ENCODE results near the gene UGCG. TPM values are rescaled to one million over a fixed set of nuclear protein-coding genes. Genes with fewer than 3 reads are reported as not detected.
"Not testable (repeated sequence)": the region's sequence is repeated elsewhere in the genome, so short reads cannot be mapped to it uniquely, and the experiment has no call there.

Gene UGCG
- total RNA-seq, 2 donors from 2014 or later: 15.1 to 15.8 TPM

DNA sequence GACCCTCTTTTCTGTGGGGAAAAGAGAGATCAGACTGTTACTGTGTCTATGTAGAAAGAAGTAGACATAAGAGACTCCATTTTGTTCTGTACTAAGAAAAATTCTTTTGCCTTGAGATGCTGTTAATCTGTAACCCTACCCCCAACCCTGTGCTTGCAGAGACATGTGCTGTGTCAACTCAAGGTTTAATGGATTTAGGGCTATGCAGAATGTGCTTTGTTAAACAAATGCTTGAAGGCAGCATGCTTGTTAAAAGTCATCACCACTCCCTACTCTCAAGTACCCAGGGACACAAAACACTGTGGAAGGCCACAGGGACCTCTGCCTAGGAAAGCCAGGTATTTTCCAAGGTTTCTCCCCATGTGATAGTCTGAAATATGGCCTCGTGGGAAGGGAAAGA is 21.3 kb upstream of the UGCG start:
- ATAC-seq (replicated peaks); H3K9me3 Mint-ChIP-seq; H3K27me3 Mint-ChIP-seq; H3K27ac Mint-ChIP-seq; H3K4me3 Mint-ChIP-seq; H3K4me1 Mint-ChIP-seq; H3K36me3 Mint-ChIP-seq (ENCODE audit: low read depth): not testable (repeated sequence)

DNA sequence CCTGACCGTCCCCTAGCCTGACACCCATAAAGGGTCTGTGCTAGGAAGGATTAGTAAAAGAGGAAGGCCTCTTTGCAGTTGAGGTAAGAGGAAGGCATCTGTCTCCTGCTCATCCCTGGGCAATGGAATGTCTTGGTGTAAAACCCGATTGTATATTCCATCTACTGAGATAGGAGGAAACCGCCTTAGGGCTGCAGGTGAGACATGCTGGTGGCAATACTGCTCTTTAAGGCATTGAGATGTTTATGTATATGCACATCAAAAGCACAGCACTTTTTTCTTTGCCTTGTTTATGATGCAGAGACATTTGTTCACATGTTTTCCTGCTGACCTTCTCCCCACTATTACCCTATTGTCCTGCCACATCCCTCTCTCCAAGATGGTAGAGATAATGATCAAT is 20.9 kb upstream of the UGCG start:
- not testable (repeated sequence) for H3K27me3 Mint-ChIP-seq; H3K4me1 Mint-ChIP-seq; H3K4me3 Mint-ChIP-seq; H3K9me3 Mint-ChIP-seq; H3K36me3 Mint-ChIP-seq (ENCODE audit: low read depth); H3K27ac Mint-ChIP-seq; ATAC-seq (replicated peaks)

DNA sequence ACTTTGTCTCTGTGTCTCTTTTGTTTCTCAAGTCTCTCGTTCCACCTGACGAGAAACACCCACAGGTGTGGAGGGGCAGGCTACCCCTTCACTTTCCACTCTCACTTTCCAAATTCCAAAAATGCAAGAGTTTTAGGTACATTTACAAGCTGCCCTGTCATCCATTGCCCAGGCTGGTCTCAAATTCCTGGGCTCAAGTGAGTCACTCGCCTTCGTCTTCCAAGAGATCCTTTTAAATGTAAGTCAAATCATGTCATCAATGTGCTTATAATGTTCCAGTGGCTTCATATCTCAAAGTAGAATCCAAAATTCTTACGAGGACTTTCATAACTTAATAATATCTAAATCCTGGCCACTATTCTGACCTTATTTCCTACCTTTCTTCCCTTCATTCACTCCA is 20.4 kb upstream of the UGCG start:
- H3K27me3 Mint-ChIP-seq: no peaks in the 10 kb centered on the region

DNA sequence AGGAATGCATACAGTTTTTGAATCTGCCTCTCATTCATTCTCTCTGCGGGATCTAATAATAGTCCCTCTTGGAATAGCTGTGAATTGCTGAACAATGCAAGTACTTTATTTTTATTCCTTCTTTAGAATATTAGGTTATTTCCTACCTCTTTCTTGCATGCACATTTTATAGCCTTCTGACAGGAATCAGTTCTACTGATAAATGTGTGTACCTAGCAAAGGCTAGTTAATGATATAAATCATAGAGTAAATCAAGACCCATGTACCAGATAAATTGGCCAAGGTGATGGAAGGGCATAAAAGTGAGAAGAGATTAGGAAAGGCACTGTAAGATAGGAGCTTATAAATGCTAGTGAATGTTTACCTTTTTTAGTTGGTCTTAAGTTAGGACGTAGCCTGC is 19.2 kb upstream of the UGCG start:
- Mint-ChIP-seq H3K27me3 (no peaks in the 10 kb centered on the region), H3K27ac (no peak overlapping the region), H3K9me3 (no peaks in the 10 kb centered on the region), H3K4me1 (no peaks in the 10 kb centered on the region), H3K36me3 (ENCODE audit: low read depth) (no peaks in the 10 kb centered on the region), H3K4me3 (no peak overlapping the region)
- ATAC-seq (replicated peaks): no peak

More for the DNA sequence above, 20.4 kb upstream of the UGCG start:
- Mint-ChIP-seq H3K36me3 (ENCODE audit: low read depth) (no peaks in the 10 kb centered on the region), H3K4me1 (no peaks in the 10 kb centered on the region), H3K27ac (no peak overlapping the region), H3K9me3 (no peaks in the 10 kb centered on the region), H3K4me3 (no peak overlapping the region)
- no peak for ATAC-seq (replicated peaks)

DNA sequence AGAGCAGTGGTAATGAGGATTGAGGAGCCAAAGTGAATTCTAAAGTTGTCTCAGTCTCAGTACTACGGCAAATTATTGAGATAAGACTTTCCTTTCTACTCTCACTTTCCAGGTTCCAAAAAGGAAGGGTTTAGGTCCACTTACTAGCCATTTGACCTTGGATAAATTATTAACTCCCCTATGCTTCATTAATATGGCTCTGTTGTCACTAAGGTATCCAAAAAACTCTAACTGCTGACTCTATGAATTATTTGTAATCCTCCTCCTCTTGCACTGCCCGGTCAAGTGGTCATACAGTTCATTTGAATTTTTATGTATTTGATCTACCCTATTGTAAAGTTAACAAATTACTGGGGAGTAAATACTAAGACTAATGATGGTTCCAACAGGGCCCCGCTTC is 17.7 kb upstream of the UGCG start:
- Mint-ChIP-seq H3K27me3 (no peaks in the 10 kb centered on the region), H3K4me3 (no peak overlapping the region), H3K27ac (no peak overlapping the region), H3K9me3 (no peaks in the 10 kb centered on the region), H3K4me1 (no peaks in the 10 kb centered on the region), H3K36me3 (ENCODE audit: low read depth) (no peaks in the 10 kb centered on the region)
- no peak for ATAC-seq (replicated peaks)

DNA sequence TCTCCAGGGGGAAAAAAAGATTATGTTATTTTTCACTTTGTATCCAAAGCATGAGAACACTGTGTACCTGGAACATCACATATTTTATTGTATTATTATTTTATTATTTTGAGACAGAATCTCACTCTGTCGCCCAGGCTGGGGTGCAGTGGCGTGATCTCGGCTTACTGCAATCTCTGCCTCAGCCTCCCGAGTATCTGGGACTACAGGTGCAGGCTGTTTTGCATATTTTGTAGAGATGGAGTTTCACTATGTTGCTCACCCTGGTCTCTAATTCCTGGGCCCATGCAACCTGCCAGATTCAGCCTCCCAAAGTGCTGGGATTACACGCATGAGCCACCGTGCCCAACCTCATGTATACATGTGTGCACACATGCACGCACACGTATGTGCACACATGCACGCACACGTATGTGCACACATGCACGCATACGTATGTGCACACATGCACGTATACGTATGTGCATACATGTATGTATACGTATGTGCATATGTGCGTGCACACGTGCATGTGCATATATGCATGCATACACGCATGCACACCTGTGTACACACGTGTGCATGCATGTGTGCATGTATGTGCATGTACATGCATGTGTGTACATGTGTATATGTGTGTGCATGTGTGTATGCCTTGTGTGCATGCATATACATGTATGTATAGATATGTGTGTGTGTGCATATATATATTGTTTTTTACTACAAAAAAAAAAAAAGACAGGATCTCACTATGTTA is 9.5 kb upstream of the UGCG start:
- Mint-ChIP-seq H3K27me3 (no peaks in the 10 kb centered on the region), H3K27ac (no peak overlapping the region), H3K9me3 (no peaks in the 10 kb centered on the region), H3K4me1 (no peaks in the 10 kb centered on the region), H3K4me3 (no peak overlapping the region), H3K36me3 (ENCODE audit: low read depth) (no peaks in the 10 kb centered on the region)
- ATAC-seq (replicated peaks): no peak

DNA sequence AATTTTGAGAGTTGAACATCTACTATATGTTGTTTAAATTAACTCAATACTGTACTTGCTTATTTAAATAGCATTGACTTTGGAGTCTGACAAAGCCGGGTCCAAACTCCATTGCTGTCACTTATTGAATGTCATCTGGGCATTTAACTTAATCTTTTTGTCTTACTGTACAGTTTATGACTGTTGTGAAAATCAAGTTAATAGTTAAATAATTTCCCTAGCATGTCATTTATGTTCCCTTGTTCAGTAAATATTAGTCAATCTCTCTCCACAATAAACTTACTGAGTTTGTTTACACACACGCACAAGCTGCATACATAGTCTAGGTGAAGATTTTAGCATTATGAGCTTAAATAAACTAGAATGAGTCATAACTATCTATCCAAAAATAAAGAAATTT is 6.3 kb upstream of the UGCG start:
- no peaks in the 10 kb centered on the region for H3K4me1 Mint-ChIP-seq
- ATAC-seq (replicated peaks): no peak
- no peak overlapping the region for H3K4me3 Mint-ChIP-seq
- no peaks in the 10 kb centered on the region for H3K36me3 Mint-ChIP-seq (ENCODE audit: low read depth)
- no peak overlapping the region for H3K27ac Mint-ChIP-seq
- no peaks in the 10 kb centered on the region for H3K27me3 Mint-ChIP-seq
- no peaks in the 10 kb centered on the region for H3K9me3 Mint-ChIP-seq

DNA sequence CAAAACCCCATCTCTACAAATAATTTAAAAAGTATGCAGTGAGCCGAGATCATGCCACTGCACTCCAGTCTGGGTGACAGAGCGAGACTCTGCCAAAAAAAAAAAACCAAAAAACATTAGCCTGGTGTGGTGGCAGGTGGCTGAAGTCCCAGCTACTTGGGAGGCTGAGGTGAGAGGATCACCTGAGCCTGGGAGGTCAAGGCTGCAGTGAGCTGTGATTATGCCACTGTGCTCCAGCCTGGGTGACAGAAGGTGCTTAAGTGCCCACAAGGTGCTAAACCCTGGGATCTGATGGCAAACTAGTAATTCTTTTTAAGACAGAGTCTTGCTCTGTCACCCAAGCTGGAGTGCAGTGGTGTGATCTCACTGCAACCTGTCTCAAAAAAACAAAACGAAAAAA is 5.7 kb upstream of the UGCG start:
- not testable (repeated sequence) for H3K27ac Mint-ChIP-seq; H3K4me1 Mint-ChIP-seq; H3K9me3 Mint-ChIP-seq; H3K4me3 Mint-ChIP-seq; H3K36me3 Mint-ChIP-seq (ENCODE audit: low read depth); ATAC-seq (replicated peaks); H3K27me3 Mint-ChIP-seq

DNA sequence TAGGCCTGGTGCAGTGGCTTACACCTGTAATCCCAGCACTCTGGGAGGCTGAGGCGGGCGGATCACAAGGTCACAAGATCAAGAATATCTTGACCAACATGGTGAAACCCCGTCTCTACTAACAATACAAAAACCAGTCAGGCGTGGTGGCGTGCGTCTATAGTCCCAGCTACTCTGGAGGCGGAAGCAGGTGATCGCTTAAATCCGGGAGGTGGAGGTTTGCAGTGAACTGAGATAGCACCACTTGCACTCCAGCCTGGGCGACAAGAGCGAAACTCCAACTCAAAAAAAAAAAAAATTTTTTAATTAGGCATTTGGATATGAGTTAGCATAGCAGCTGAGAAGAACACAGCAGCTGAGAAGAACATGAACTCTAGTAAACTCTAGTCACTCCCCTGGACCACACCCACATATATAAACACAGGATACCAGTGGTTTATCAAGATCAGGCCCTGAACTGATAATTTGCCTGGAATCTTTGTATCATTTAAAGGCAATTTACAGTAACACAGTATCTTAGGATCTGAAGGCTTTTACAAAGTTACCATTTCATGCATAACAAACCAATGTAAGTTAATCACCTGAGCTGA is 4.6 kb upstream of the UGCG start:
- ATAC-seq (replicated peaks): no peak
- no peak overlapping the region for H3K4me3 Mint-ChIP-seq
- H3K27ac Mint-ChIP-seq: no peak overlapping the region
- H3K36me3 Mint-ChIP-seq (ENCODE audit: low read depth): no peaks in the 10 kb centered on the region
- no peaks in the 10 kb centered on the region for H3K27me3 Mint-ChIP-seq
- no peaks in the 10 kb centered on the region for H3K9me3 Mint-ChIP-seq
- no peaks in the 10 kb centered on the region for H3K4me1 Mint-ChIP-seq

DNA sequence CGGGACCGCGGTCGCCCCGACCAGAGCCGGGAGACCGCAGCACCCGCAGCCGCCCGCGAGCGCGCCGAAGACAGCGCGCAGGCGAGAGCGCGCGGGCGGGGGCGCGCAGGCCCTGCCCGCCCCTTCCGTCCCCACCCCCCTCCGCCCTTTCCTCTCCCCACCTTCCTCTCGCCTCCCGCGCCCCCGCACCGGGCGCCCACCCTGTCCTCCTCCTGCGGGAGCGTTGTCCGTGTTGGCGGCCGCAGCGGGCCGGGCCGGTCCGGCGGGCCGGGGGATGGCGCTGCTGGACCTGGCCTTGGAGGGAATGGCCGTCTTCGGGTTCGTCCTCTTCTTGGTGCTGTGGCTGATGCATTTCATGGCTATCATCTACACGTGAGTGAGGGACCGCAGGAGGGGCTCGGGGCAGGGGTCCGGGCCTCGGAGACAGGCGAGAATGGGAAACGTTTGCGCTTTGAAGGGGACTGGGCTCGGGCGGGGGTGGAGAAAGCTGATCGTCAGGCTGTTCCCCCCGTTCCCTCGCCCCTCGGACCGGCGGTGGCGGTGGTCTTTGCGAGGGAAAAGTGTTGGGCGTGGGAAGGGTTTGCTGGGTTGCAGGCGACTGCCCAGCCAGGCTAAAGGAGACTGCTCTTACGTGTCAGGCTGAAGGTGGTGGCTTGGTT is 457 bp downstream of the UGCG start:
- Mint-ChIP-seq H3K27me3 (no peaks in the 10 kb centered on the region), H3K4me1 (peaks cover 6% of the 10 kb centered on the region), H3K27ac (no peak overlapping the region), H3K36me3 (ENCODE audit: low read depth) (no peaks in the 10 kb centered on the region), H3K9me3 (no peaks in the 10 kb centered on the region), H3K4me3 (no peak overlapping the region)
- ATAC-seq (replicated peaks): peak; percentile 50

DNA sequence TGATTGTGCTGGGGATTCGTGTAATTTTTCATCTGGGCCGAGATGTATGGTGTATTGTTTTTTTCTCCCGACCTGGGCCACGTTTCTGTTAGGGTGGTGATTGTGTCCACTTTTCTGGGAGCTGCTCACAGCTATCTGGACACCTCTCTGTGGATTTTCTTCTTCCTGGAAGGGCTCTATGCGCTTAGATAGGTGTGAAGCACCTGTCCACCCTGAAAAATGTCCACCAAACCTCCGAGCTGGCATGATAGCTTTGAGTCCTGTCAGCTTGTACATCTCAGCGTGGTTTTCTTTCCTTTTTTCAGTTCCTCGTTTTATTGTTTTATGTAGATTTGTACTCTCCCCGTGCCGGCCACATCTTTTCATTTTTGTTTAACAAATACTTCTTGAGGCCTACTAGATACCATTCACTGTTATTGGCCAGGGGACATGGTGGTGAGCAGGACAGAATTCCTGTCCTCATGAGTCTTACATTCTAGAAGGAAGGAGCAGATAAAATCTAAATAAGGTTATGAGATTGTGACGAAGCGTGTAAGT is 1.1 kb downstream of the UGCG start:
- Mint-ChIP-seq H3K4me1 (peaks cover 6% of the 10 kb centered on the region), H3K36me3 (ENCODE audit: low read depth) (no peaks in the 10 kb centered on the region), H3K4me3 (no peak overlapping the region), H3K27me3 (no peaks in the 10 kb centered on the region), H3K9me3 (no peaks in the 10 kb centered on the region), H3K27ac (no peak overlapping the region)
- ATAC-seq (replicated peaks): peak; percentile 18

DNA sequence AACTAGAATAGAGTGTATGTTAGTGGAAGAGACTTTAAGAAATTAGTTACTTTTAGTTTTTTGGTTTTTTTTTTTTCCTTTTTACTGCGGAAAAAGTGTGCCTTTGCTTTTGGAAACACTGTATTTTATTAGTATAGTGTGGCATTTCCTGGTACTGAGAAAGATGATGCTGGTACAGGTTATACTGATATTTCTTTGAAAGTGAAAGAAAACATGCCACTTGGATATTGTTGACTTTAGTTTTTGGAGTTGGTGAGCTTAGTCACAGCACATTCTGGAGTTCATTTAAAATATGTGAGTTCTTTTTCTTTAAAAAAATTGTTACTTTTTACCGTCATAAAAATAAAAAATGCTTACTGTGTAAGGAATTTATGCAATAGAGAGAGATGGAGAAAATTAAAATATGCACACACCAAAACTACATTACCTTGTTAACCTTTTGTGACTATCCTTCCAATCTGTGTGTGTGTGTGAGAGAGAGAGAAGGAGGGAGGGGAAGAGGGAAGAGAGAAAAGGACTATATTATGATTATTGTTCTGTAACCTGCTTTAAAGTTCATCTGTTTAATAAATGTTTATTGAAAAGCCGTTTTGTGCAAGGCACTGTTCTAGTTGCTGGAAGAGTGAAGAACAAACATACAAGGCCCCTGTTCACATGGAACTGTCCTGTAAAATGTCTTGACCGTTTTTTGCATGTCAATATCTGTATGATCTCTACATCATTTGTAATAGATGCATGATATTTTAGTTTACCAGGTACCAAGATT is 1.9 kb downstream of the UGCG start:
- H3K27ac Mint-ChIP-seq: no peak overlapping the region
- no peak overlapping the region for H3K4me3 Mint-ChIP-seq
- peaks cover 6% of the 10 kb centered on the region for H3K4me1 Mint-ChIP-seq
- peak; percentile 25 for ATAC-seq (replicated peaks)
- no peaks in the 10 kb centered on the region for H3K27me3 Mint-ChIP-seq
- no peaks in the 10 kb centered on the region for H3K9me3 Mint-ChIP-seq
- no peaks in the 10 kb centered on the region for H3K36me3 Mint-ChIP-seq (ENCODE audit: low read depth)

DNA sequence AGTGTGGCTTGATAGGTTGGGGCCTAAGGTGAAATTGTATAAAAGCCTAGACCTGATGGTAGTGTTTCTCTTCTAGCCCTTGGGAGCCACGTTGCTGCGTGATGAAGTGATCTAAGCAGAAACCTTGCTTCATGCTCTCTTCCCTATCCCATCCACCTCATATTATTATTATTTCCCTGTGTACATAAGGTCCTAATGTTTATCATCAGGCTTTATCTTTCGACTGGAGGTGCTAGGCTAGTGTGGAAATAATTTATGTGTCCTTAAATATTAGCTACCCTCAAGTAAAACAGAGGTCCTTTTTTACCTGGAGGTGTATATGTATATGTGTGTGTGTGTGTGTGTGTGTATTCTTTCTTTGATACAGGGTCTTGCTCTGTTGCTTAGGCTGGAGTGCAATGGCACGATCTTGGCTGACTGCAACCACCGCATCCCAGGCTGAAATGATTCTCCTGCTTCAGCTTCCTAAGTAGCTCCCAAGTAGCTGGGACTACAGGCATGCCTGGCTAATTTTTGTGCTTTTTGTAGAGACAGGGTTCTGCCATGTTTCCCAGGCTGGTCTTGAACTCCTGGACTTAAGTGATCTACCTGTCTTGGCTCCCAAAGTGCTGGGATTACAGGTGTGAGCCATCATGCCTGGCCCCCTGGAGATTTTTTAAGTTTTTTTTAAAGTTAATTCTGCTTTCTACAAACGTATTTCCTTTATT is 3.7 kb downstream of the UGCG start:
- Mint-ChIP-seq H3K4me3 (no peak overlapping the region), H3K4me1 (peaks cover 15% of the 10 kb centered on the region), H3K27ac (no peak overlapping the region), H3K9me3 (no peaks in the 10 kb centered on the region), H3K36me3 (ENCODE audit: low read depth) (no peaks in the 10 kb centered on the region), H3K27me3 (no peaks in the 10 kb centered on the region)
- no peak for ATAC-seq (replicated peaks)

Data from activated T-helper 17 cell treated with anti-CD3 and anti-CD28 coated beads, Interleukin-2, amount 50 U/mL, for 72 hours (primary cell).